Hypothalamus (tissue), 51 donors: Measurements from ENCODE around the gene OR2V2.
"Not testable (repeated sequence)": the region's sequence is repeated elsewhere in the genome, so short reads cannot be mapped to it uniquely, and the experiment has no call there.

Experiments used
- DNase-seq, 51 donors: peaks; one replicate each; lab custom pipeline; 2025; lab: John Stamatoyannopoulos, UW

OR2V2 gene

GRCh38 chr5:181167814-181168488 is 20.6 kb downstream of the OR2V2 start:
- DNase-seq, result no peak

- DNase-seq, result no peak
Observed at GRCh38 chr5:181168595-181169118, 21.3 kb downstream of the OR2V2 start.

GRCh38 chr5:181169459-181170236 is 22.3 kb downstream of the OR2V2 start:
- DNase-seq, result peak in 14 of 51 donors; percentile 4 to 42 (median 20)

DNA sequence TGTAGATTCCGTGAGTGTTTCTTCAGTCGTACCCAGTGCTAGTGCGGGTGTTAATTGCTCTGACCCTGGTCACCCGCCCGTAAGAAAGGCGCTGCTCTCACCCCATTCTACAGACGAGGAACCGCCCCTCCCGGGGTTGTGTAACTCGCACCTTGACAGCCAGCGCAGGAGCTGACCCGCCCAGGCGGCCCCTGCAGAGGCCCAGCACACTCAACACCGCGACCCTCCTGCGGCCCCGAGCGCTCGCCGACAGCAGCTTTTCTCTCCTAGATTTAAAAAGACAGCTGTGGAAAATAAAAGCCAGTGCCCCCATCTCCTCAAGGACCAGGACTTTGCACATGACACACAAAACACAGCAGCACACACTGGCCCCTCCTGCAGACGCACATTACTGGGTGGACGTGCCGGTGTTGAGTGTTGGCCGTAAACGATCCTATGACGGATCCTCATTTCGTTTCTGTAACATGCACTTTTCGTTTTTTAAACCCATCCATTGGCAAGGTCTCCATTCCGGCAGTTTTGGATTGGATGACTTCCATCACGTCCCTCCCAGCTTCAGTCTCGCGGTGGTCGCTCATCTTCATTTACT is 22.9 kb downstream of the OR2V2 start:
- no peak for DNase-seq

GRCh38 chr5:181170996-181171395 is 23.6 kb downstream of the OR2V2 start:
- no peak for DNase-seq

- DNase-seq, result no peak
Observed at GRCh38 chr5:181171782-181172181, 24.4 kb downstream of the OR2V2 start.

DNA sequence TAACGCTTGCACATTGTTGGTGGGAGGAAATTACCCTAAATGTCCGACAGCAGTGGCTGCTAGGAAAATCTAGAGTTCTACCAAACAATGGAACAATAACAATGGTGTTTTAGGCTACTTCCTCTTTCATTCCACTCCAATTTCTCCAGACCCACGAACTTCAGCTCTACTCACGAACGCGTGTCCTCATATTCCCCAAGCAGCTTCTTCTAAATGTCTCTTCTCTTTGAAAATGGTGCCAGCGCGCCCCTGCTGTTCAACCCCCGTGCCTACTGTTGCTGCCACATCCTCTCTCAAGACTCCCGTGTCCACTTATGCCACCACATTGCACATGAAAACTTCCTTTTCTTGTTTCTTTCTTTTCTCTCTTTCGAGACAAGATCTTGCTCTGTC is 25.6 kb downstream of the OR2V2 start:
- no peak for DNase-seq

- no peak for DNase-seq
Observed at GRCh38 chr5:181173420-181174342, 26.3 kb downstream of the OR2V2 start.

- no peak for DNase-seq
Observed at GRCh38 chr5:181176254-181176952, 29.0 kb downstream of the OR2V2 start.

DNA sequence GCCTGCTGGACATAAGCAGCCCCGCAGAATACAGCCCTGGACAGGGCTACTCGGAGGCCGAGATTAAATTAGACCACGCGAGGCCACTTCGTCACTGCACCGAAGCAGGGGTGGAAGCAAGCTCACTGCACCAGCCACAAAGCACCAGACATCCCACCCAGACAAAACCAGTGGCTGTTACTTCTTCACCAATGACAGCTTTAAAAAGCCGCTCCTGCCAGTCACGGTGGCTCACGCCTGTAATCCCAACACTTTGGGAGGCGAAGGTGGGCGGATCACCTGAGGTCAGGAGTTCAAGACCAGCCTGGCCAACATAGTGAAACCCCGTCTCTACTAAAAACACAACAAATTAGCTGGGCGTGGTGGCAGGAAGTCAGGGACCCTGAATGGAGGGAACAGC is 30.2 kb downstream of the OR2V2 start:
- not testable (repeated sequence) for DNase-seq

DNA sequence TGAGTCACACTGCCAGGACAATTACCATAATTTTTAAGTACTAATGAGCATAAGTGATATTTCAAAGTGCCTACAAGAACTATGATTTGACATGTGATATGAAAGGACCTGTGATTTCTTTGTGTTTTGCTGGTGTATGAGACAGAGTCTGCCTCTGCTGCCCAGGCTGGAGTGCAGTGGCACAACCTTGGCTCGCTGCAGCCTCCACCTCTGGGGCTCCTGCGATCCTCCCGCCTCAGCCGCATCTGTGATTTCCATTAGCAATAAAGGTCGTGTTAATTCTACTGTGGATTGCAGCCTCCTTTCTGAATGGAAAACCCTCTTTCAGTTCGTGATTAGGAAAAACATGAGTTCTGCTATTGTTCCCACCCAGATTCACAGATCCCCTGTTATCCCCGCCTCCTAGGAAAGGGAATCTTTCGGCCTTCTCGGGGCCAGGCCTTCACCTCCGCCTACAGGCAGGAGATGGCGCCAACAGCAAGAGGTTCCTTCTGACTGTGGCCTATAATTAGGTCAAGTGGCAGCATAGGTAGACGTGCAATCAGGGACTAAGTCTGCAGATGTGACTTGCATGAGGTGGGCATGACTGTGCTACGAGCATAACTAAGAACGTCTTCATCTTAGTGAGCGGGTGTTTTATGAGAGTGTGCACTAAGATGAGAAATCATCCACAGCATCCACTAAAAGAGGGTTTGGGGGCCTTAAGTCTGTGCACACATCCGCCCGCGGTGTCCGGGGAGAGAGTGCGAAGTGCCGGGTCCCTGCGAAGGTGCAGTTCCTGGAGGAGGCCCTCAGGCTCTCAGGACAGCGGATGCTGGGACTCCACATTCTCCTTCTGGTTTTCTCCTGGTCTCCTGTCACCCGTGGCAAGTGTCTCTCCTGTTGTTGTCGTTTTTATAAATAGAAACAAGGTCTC is 34.5 kb downstream of the OR2V2 start:
- DNase-seq, result no peak

DNA sequence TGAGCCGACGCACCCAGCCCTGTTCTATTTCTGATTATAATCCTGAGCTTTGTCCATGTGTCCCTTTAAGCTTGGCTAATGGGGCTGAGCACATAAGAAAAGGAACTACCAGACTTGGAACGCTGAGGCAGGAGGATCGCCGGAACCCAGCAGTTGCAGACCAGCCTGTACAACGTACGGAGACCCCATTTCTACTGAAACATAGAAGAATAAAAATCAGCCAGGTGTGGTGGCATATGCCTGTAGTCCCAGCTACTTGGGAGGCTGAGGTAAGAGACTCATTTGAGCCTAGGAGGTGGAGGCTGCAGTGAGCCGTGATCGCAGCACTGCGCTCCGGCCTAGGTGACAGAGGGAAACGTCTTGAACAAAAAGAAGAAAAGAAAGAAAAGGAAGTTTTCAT is 35.3 kb downstream of the OR2V2 start:
- no peak for DNase-seq

- no peak for DNase-seq
Observed at GRCh38 chr5:181184845-181185216, 37.4 kb downstream of the OR2V2 start.

DNA sequence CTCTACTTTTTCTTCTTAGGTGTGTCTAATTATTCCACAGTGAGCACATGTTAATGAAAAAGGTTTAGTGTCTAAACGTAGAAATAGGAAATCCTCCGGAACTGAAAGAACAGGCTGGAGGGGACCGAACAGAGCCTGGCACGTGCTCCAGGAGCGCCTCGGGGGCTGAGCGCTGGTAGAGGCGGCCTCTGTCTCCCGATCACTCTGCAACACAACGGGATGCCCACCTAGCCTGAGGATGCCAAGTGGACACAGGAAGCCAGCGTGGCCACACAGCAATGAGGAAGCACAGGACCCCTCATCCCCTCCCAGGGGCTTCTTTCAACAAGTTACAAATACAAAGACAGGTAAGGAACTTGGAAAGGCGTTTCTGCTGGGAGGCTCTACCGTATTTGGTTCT is 38.2 kb downstream of the OR2V2 start:
- no peak for DNase-seq

- DNase-seq, result no peak
Observed at GRCh38 chr5:181186022-181186421, 38.6 kb downstream of the OR2V2 start.

DNA sequence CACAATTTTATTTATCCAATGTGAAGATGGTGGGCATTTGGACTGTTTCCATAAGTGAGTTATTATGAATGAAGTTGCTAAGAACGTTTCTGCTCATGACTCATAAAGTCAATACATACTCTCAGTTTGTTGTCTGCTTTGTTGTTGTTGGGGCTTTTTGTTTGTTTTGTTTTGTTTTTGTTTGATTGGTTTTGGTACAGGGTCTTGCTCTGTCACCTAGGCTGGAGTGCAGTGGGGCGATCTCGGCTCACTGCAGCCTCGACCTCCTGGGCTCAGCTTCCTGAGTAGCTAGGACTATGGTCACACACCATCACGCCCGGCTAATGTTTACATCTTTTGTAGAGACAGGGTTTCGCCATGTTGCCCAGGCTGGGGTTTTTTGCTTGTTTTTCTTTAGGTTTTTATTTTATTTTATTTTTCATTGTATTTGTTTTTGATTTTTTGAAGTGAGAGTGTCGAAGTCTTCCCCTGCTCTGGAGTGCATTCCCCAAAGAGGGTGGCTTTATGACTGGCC is 39.7 kb downstream of the OR2V2 start:
- DNase-seq, result no peak

DNA sequence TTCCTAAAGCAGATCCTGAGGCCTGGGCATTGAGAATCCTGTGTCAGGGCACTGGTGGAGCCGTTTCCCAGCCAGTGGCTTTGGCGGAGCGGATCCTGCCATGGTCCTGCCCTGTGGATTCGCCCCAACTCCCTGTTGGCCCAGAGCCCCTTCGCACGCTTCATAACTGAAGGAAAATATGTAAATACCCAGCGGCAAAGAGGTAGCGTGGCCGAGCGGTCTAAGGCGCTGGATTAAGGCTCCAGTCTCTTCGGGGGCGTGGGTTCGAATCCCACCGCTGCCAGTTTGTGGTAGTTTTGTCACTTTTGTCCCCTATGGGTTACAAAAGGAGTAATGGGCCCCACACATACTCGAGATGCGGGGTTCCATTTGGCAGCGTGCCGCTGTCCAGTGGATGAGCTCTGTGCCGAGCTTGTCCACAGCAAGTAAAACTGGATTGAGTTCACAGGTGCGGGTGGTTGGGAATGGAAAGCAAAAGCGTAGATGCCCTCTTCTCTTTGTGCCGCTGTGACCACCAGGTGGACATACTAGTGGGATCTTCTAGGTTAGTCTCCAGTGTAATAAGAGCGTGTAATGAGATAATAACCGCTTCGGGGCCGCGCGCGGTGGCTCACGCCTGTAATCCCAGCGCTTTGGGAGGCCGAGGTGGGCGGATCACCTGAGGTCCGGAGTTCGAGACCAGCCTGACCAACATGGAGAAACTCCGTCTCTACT is 40.3 kb downstream of the OR2V2 start:
- no peak for DNase-seq
